Esophagus muscularis mucosa (tissue), 4 donors: ENCODE measurements around the gene ARRDC4. TPM values are rescaled to one million over a fixed set of nuclear protein-coding genes. Genes with fewer than 3 reads are reported as not detected.
A peak's percentile ranks its signal among the peaks of the same experiment; 100 is the strongest.

Experiments used
- DNase-seq: peaks from one replicate; pipeline ENCODE4 v3.0.0-alpha.2; 2017; ENCODE audit errors: extremely low spot score
- H3K27ac ChIP-seq, 4 donors: fragments of 200-600 bp; sonication (generic); replicated peaks in 1 of 4; 1 replicate in 3 of 4; 2 replicates in 1 of 4; pipeline ENCODE4 v1.5.1; 2016 to 2019; ENCODE audit warnings: mild to moderate bottlenecking in 1 of 4
- H3K27me3 ChIP-seq, 4 donors: fragments of 200-600 bp; sonication (generic); one replicate each; pipeline versions ENCODE4 v1.5.1 to v1.6.0; 2016 to 2019
- H3K36me3 ChIP-seq, 4 donors: fragments of 200-600 bp; sonication (generic); one replicate each; pipeline ENCODE4 v1.5.1; 2016 to 2019
- H3K4me1 ChIP-seq, 4 donors: fragments of 200-600 bp; sonication (generic); one replicate each; pipeline ENCODE4 v1.5.1; 2016 to 2019
- H3K4me3 ChIP-seq, 4 donors: fragments of 200-600 bp; sonication (generic); 1 replicate in 2 of 4; 2 replicates in 2 of 4; pipeline ENCODE4 v1.5.1; 2016 to 2019; ENCODE audit warnings: mild to moderate bottlenecking in 4 of 4, moderate library complexity in 1 of 4
- H3K9me3 ChIP-seq, 4 donors: fragments of 200-600 bp; sonication (generic); 1 replicate in 3 of 4; 2 replicates in 1 of 4; pipeline ENCODE4 v1.5.1; 2016 to 2019
- EP300 ChIP-seq: sonication (generic); formaldehyde crosslinking; IDR thresholded peaks from one replicate; pipeline ENCODE4 v1.6.1; 2017; ENCODE audit warnings: antibody characterized with exemption
- POLR2A ChIP-seq: fragments of 450-650 bp; IDR thresholded peaks from one replicate; pipeline ENCODE4 v1.6.1; 2017; ENCODE audit warnings: antibody characterized with exemption, moderate library complexity, mild to moderate bottlenecking, low read depth
- POLR2AphosphoS5 ChIP-seq, 2 donors: sonication (generic); formaldehyde crosslinking; IDR thresholded peaks; one replicate each; pipeline ENCODE4 v1.6.1; 2017; ENCODE audit warnings: antibody characterized with exemption in 2 of 2
- WGBS: methylation state at CpG from one replicate; pipeline ENCODE4 v1.1.5; 2018; 5-methylcytosine and 5-hydroxymethylcytosine counted together
- intact Hi-C: fragments of 100-400 bp; cut with DNase I; formaldehyde crosslinking; loops from one replicate; pipeline ENCODE4 v1.15.1; 2023
- total RNA-seq, 4 donors: library from RNA; depleted of rRNA; stranded (reverse); fragments of >200 nt; gene quantifications; one replicate each; pipeline versions ENCODE4 v1.1.0 to v1.2.1, GENCODE V29; 2016
- TF ChIP-seq, protein P1 (sequence below), 3 experiments: fragments of 200-600 bp in 2 of 3; fragments of 450-650 bp in 1 of 3; sonication (generic) in 2 of 3; IDR thresholded peaks; one replicate each; pipeline ENCODE4 v1.5.1; 2017 to 2019; ENCODE audit warnings: antibody characterized with exemption in 3 of 3, mild to moderate bottlenecking in 2 of 3, moderate library complexity in 1 of 3

Gene ARRDC4
- total RNA-seq, 4 donors from 2014 or later: 115 to 135 (median 128) TPM

- WGBS: 85% methylated on average over 3 of the region's 3 CpGs
- Histone ChIP-seq H3K4me3 (no peak overlapping the region), H3K4me1 (peaks cover 0 to 32% (median 18%) of the 10 kb centered on the region in 4 donors)
Measured at GRCh38 chr15:98002419-98002818, 41.9 kb downstream of the ARRDC4 start.

GRCh38 chr15:98002866-98003265 lies 42.4 kb downstream of the ARRDC4 start:
- intact Hi-C loops: no loop called here
- Histone ChIP-seq H3K36me3 (no peaks in the 10 kb centered on the region), H3K4me3 (no peak overlapping the region), H3K27me3 (no peaks in the 10 kb centered on the region), H3K27ac (peak overlapping the region in 1 of 4 donors; percentile 72), H3K4me1 (peaks cover 0 to 36% (median 23%) of the 10 kb centered on the region in 4 donors), H3K9me3 (no peaks in the 10 kb centered on the region)
- no peak for DNase-seq
- WGBS: 83% methylated on average over 4 of the region's 4 CpGs
- TF ChIP-seq EP300: no peak
- TF ChIP-seq, protein P1, sequence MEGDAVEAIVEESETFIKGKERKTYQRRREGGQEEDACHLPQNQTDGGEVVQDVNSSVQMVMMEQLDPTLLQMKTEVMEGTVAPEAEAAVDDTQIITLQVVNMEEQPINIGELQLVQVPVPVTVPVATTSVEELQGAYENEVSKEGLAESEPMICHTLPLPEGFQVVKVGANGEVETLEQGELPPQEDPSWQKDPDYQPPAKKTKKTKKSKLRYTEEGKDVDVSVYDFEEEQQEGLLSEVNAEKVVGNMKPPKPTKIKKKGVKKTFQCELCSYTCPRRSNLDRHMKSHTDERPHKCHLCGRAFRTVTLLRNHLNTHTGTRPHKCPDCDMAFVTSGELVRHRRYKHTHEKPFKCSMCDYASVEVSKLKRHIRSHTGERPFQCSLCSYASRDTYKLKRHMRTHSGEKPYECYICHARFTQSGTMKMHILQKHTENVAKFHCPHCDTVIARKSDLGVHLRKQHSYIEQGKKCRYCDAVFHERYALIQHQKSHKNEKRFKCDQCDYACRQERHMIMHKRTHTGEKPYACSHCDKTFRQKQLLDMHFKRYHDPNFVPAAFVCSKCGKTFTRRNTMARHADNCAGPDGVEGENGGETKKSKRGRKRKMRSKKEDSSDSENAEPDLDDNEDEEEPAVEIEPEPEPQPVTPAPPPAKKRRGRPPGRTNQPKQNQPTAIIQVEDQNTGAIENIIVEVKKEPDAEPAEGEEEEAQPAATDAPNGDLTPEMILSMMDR (IDR thresholded peaks at IDR 0.05): no peak
- no peak for TF ChIP-seq POLR2AphosphoS5 (IDR thresholded peaks at IDR 0.05)
- TF ChIP-seq POLR2A: no peak

More at GRCh38 chr15:98002419-98002818, 41.9 kb downstream of the ARRDC4 start:
- intact Hi-C loops: no loop called here
- TF ChIP-seq POLR2AphosphoS5 (IDR thresholded peaks at IDR 0.05): no peak
- TF ChIP-seq EP300: no peak
- TF ChIP-seq POLR2A: no peak
- TF ChIP-seq, protein P1 (IDR thresholded peaks at IDR 0.05): no peak
- Histone ChIP-seq H3K36me3 (no peaks in the 10 kb centered on the region), H3K27me3 (no peaks in the 10 kb centered on the region), H3K9me3 (no peaks in the 10 kb centered on the region), H3K27ac (peak overlapping the region in 1 of 4 donors; percentile 72)
- no peak for DNase-seq

GRCh38 chr15:98003518-98003917 lies 43.0 kb downstream of the ARRDC4 start:
- TF ChIP-seq POLR2AphosphoS5 (IDR thresholded peaks at IDR 0.05) (no peak), EP300 (no peak)
- TF ChIP-seq, protein P1 (IDR thresholded peaks at IDR 0.05): no peak
- H3K9me3 ChIP-seq: no peaks in the 10 kb centered on the region
- WGBS: 79% methylated on average over 5 of the region's 5 CpGs
- DNase-seq: no peak
- H3K27me3 ChIP-seq: no peaks in the 10 kb centered on the region
- H3K4me3 ChIP-seq: no peak overlapping the region
- intact Hi-C loops: no loop called here
- H3K36me3 ChIP-seq: no peaks in the 10 kb centered on the region
- peaks cover 0 to 33% (median 25%) of the 10 kb centered on the region in 4 donors for H3K4me1 ChIP-seq
- H3K27ac ChIP-seq: peak overlapping the region in 2 of 4 donors; percentile 7 to 72

GRCh38 chr15:98003996-98004395 lies 43.5 kb downstream of the ARRDC4 start:
- Histone ChIP-seq H3K4me1 (peaks cover 0 to 33% (median 23%) of the 10 kb centered on the region in 4 donors), H3K4me3 (no peak overlapping the region), H3K27me3 (no peaks in the 10 kb centered on the region), H3K9me3 (no peaks in the 10 kb centered on the region), H3K27ac (peak overlapping the region in 2 of 4 donors; percentile 7 to 72), H3K36me3 (no peaks in the 10 kb centered on the region)
- WGBS: 47% methylated on average over 3 of the region's 3 CpGs
- TF ChIP-seq POLR2A: no peak
- TF ChIP-seq, protein P1 (IDR thresholded peaks at IDR 0.05): no peak
- peak in 1 of 2 donors; percentile 6 for TF ChIP-seq POLR2AphosphoS5 (IDR thresholded peaks at IDR 0.05)
- intact Hi-C loops: no loop called here
- no peak for DNase-seq

DNA sequence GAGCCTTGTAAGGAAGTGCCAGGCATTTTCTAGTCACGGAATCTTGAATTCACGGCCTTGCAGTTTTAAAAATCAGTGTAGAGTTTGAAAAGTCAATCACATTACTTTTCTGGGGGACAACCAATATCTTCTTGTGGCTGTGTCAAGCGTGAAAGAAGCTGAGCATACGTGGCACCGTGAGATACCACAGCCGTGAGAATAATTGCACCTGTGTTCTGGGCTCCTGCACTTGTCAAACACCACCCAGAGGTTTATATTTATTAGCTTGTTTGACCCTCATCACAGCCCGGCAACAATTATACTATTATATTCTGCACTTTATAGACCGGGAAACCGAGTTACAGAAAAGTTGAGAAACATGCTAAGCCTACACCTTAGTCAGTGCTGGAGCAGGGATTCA lies 45.2 kb downstream of the ARRDC4 start:
- no peak overlapping the region for H3K4me3 ChIP-seq
- H3K4me1 ChIP-seq: peaks cover 0 to 33% (median 22%) of the 10 kb centered on the region in 4 donors
- intact Hi-C loops: no loop called here
- H3K9me3 ChIP-seq: no peaks in the 10 kb centered on the region
- H3K27ac ChIP-seq: peak overlapping the region in 2 of 4 donors; percentile 9 to 72
- no peak for TF ChIP-seq POLR2AphosphoS5 (IDR thresholded peaks at IDR 0.05)
- TF ChIP-seq, protein P1 (IDR thresholded peaks at IDR 0.05): no peak
- 69% methylated on average over 8 of the region's 9 CpGs for WGBS
- H3K36me3 ChIP-seq: no peaks in the 10 kb centered on the region
- DNase-seq: no peak
- no peaks in the 10 kb centered on the region for H3K27me3 ChIP-seq
